UCSD-AML1 (cell line): ENCODE measurements around the gene STOML2.

Experiments
- DNase-seq: peaks from one replicate; lab custom pipeline; 2025; ENCODE audit not compliant: unreplicated experiment; lab: John Stamatoyannopoulos, UW

The STOML2 gene

DNA sequence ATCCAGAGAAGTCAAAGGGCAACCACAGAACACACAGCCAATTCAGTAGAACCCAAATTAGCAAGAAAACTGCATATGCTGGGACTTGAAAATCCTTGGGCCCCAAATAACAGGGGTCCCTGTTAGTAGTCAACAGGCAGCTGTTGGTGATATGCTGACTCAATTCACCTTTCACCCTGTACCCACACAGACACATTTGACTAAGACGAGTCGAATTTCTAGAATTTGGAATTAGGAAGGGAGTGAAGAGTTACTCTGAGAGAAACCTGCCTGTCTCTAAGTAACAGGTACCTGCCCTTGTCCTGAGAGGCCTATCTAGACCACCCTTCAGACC is 29.7 kb downstream of the STOML2 start:
- no peak for DNase-seq

DNA sequence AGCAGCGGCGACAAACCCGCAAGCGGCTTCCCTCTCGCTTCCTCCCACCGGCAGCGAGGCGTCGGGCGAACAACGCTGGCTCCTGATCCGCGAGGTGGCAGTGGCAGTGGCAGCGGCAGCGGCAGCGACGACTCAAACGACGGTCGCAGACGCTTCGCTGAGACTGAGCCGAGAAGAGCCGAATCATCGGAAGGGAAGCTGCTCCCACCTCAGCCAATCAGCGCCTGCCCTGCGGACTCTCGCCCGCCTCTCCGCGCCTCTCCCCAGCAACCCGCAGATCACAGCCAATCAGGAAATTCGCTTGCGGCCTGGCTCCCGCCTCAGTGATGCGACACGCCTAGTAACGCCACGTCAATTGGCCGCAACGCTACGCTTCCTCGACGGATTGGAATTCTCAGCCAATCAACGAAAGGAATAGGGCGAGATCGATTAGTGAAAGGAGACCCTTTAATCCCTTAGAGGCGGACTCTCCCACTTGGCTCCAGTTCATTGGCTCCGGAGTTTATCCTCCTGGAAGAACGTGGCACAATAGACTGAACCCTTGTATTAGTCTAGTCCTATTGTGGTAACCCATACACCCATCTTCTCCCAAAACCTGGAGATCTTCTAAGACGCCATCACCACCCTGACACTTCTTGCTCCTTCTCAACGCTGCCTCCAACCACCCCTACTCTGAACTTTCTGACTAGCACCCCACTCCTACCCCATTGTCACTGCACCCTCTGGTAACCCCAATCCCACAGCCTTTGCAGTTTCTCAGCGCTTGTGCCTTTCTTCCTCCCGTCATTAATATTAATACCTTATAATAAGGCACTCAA is 30.3 kb downstream of the STOML2 start, which contains the start of gene VCP:
Gene VCP (minus strand): TSS at position 165 of the 818 bp plus-strand sequence. CDS start 272 bp downstream, outside the sequence.
- peak; percentile 98 for DNase-seq

- DNase-seq, result peak; percentile 91
Measured at GRCh38 chr9:35071814-35072460, 31.0 kb downstream of the STOML2 start.

GRCh38 chr9:35070823-35071813 is 31.8 kb downstream of the STOML2 start:
- DNase-seq, result no peak

DNA sequence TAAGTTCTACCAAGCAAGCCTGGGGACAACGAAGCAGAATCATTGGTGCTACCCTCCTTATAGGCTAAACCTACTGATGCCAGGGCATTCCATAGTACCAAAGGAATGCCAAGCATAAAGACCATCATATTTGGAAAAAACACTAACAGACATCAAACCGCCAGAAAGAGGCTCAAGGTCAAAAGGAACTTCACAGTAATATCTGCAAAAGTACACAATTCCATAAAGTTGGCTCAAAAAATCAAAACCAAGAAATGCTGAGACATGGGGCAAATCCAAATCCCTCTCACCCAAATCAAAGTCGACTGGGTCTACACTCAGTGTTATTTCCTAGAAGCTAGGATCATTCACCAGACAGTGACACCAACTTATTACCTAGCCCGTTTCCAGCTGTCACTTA is 33.9 kb downstream of the STOML2 start:
- no peak for DNase-seq

GRCh38 chr9:35067056-35067455 is 35.9 kb downstream of the STOML2 start:
- DNase-seq, result no peak

GRCh38 chr9:35060548-35061207 is 42.3 kb downstream of the STOML2 start:
- no peak for DNase-seq

- DNase-seq, result no peak
Measured at GRCh38 chr9:35059438-35059837, 43.5 kb downstream of the STOML2 start.

DNA sequence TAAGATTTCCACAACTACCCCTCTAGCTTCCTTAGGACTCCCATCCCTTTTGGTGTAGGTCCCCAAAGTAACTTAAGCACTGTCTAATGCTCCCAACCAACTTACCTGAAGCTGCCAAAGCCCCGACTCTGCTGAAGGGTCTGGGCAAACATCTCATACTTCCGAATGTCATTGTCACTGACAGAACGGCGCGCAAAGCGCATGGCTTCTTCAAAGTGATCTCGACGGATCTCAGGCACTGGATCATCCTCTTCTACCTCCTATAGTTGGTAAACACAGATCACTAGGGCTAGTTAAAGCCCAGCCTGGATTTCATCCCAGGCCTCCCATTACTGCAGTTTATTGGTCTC is 45.7 kb downstream of the STOML2 start:
- DNase-seq, result no peak

GRCh38 chr9:35056571-35057270 is 46.2 kb downstream of the STOML2 start:
- DNase-seq, result no peak

- no peak for DNase-seq
Measured at GRCh38 chr9:35054871-35055644, 47.9 kb downstream of the STOML2 start.

- no peak for DNase-seq
Measured at GRCh38 chr9:35054185-35054835, 48.6 kb downstream of the STOML2 start.

- DNase-seq, result peak; percentile 20
Measured at GRCh38 chr9:35051069-35051967, 51.6 kb downstream of the STOML2 start.
